GM19043 (cell line): ENCODE measurements around the gene YPEL1.
"Not testable (repeated sequence)": the region's sequence is repeated elsewhere in the genome, so short reads cannot be mapped to it uniquely, and the experiment has no call there.

ENCODE experiments used
- ATAC-seq: cut with Tn5 transposase; IDR thresholded peaks from one replicate; pipeline ENCODE4 v1.9.1; 2021; ENCODE audit warnings: low read depth; ENCODE audit not compliant: unreplicated experiment

Gene YPEL1

DNA sequence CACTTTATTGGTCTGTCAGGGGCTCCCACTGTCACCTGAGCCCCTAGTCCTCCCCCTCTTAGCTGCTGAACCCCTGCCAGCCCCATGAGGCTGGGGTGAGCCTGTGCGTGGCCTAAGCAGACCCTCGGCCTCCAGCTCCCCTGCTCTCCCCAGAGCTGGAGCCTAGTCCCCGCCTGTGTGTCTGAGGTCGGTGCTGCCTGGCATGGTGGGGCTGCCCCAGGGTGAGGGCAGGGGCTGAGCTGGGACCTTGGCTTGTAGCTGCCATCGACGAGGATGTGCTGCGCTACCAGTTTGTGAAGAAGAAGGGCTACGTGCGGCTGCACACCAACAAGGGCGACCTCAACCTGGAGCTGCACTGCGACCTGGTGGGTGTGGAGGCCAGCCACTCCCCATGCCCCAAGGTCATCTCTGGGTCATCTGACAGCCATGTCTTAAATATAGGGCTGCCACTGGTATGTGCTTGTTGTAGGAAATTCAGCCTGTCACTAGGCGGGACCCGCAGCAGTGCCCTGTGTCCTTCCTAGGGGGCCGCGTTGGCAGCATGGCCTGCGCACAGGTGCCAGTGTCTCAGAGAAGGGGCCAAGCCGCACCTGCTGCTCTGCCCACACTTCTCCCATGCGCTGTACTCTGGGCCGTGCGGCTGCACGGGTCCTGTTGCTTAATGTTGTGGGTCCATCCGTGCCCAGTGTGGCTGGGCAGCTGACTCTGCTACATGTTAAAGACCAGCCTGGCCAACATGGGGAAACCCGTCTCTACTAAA lies 48.8 kb downstream of the YPEL1 start:
- ATAC-seq: no peak

DNA sequence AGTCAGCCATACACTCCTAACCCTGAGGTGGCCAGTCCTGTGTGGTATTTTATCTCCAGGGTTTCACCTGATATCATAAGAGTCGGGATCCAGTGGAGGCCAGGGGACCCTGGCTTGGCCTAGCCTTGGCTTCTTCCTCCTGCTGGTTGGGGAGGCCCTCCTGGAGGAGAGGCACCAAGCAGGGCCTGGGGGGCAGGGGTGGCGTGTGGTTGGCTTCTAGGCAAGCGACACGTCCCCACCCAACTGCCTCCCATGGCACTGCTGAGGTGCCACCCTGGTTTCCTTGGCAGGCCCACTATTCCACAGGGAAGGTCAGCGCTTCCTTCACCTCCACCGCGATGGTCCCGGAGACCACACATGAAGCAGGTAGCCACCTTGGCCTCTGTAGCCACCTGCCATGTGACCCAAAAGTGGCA lies 49.4 kb downstream of the YPEL1 start:
- no peak for ATAC-seq

DNA sequence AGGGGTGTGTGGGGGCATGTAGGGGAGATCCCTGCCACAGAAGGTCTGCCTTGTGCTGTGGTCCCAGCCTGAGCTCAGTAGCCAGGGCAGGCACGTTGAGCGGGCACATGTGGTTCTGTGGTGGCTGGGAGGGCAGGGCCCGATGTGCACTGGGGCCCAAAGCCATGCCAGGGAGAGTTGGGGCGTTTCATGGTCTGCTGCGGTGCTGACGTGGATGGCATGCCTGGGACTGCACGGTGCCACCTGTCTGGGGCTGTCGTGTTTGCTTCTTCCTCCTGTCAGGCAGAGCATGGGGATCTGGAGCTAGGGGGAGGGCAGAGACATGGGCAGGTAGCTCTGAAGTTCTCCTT lies 50.5 kb downstream of the YPEL1 start:
- ATAC-seq: no peak

DNA sequence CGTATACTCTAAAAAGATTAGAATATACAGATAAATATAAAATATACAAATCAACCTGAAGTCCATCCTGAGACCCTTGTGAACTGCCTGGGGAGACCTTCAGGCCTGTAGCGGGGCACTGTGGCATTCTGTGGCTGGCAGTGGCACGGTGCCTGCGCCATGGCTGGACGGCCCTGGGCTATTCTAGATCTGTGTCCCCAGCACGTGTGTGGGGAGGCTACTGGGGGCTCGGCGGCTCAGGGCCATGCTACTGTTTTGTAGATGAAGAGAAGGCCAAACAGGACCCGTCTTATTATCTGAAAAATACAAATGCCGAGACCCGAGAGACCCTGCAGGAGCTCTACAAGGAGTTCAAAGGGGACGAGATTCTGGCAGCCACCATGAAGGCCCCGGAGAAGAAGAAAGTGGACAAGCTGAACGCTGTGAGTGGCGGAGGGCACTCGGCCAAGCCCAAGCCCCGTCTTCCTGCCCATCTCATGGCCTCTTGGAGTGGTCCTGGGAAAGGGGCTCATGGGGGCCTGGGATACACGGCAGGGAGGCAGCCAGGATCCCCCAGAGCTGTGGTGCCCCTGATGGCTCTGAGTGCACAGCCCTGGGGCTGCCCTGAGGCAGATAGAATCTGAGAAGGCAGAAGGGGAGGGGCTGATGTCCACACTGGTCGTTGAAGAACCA lies 51.0 kb downstream of the YPEL1 start:
- no peak for ATAC-seq

DNA sequence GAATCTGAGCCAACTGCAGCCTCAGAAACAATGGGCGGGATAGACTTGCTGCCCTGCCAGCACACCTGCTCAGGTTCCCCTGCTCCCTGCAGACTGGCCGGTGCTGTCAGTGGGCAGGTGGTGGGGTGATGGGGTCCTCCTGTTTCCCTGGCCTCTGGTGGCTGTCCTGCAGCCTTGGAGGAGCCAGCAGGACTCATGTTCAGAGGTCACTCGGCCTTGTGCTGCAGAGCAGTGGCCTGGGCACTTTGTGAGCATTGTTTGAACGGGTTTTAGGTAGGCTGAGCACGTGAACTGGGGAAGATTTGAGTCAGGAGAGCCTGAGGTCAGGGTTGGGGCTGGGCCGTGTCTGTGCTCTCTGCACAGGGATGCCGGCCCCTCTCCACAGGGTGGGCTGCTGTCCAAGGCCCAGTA lies 52.2 kb downstream of the YPEL1 start:
- no peak for ATAC-seq

DNA sequence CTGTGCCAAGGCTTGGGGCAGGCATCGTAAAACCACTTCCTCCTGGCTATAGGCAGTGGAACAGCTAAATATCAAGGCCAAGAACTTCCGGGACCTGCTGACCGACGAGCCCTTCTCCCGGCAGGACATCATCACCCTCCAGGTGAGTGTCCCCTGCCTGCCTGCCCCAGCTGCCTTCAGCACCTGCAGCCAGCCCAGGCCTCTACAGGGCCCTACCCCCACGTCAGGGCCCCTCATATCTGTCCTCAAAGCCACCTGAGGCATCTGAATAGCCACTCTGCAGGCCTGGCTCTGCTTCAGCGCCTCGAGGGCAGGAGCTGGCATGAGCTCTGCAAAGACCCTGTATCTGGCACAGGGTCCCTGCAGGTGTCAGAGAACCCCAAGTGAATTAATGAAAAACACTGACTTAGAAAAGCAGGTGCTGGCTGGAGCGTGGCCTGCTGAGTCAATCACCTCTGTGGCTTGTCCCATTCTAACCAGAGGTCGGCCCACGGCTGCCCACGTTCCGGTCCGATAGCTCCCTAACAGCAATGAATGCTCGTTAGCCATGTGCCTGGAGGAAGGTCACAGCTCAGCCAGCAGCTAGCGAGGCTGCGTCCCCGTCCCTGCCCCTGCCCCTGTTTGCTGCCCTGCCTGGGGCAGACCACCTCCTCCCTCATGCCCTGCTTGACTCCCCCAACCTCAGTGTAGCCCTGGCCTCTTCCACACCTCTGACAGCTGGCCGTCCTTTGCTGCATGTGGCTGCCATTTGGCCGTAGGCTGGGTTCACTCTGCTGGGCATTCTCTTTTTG lies 53.0 kb downstream of the YPEL1 start:
- no peak for ATAC-seq

DNA sequence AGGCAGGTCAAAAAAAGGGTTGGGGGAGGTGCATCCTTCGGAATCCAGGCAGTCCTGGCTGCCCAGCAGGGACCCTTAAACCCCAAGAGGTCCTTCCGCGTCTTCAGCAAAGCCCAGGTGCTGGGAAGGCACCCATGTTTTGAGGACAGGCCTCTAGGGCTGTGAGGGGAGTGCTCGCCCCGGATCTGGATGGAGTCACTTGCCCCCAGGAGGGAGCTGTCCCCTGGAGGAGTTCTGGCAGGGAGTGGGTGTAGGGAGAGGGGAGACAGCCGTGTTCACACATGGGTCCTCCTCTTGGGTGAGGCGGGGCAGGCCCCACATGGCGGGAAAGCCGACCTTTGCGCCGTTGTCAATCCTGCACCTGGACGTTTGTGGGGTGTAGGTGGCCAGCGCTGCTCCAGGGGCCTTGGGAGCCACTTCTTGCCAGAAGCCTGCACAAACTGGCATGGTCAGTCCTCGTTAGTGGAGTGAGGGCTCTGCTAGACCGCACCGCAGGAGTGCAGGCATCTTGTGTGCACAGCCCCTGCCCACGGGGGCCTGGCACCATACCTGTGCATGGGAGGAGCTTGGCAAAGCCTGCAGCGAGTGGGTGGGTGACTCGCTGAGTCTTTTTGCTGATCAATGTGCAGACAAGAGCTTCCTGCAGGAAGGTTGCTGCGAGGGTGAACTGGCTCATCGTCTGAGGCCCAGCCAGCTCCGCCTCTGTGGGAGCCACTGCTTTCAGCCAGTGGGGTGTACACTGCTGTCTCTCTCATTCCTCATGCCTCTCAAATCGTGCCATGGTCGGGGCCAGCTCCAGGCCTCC lies 53.8 kb downstream of the YPEL1 start:
- ATAC-seq: no peak

DNA sequence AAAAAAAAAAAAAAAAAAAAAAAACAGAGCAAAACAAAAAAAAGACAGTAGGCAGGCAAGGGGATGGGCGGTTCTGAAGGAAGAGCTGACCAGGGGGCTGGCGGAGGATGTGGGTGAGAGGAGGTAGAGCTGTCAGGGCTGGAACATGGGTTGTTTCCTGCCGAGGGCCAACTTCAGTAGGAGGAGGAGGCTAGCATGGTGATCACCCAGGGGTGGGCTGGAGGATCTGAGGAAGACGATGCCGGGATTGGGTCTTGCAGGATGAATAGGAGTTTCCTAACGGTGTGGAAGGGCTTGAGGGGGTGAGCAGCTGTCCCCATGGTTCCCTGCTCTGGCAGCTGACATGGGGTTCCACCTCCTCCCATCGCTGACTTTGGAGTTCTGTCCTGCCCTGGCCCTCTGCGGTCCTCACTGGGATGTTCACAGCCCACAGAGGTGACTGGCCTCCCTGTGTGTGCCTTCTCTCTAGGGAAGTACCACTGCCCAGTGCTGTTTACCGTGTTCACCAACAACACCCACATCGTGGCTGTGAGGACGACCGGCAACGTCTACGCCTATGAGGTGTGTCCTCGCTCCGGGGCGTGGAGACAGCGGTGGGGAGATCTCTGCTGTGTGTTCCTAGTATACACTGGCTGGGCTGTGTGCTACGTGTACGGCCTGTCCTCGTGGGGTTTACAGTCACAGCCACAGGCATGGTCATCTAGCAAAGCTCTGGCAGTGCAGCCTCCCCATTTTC lies 54.6 kb downstream of the YPEL1 start:
- no peak for ATAC-seq

DNA sequence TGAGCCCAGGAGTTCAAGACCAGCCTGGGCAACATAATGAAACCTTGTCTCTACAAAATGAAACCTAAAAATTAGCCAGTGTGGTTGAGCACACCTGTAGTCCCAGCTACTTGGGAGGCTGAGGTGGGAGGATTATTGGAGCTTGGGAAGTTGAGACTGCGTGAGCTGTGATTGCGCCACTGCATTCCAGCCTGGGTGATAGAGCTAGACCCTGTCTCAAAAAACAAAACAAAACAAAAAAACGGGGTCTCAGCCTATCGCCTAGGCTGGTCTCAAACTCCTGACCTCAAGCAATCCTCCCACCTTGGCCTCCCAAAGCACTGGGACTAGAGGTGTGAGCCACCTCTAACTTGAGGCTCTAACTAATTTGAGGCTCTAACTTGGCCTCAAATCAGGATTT lies 56.2 kb downstream of the YPEL1 start:
- ATAC-seq: no peak

DNA sequence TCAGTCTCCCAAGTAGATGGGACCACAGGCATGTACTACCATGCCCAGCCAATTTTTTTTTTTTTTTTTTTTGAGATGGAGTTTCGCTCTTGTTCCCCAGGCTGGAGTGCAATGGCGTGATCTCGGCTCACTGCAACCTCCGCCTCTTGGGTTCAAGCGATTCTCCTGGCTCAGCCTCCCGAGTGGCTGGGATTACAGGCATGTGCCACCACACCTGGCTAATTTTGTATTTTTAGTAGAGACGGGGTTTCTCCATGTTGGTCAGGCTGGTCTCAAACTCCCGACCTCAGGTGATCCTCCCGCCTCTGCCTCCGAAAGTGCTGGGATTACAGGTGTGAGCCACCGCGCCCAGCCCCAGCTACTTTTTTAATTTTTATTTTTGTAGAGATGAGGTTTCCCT lies 56.8 kb downstream of the YPEL1 start:
- ATAC-seq: not testable (repeated sequence)

DNA sequence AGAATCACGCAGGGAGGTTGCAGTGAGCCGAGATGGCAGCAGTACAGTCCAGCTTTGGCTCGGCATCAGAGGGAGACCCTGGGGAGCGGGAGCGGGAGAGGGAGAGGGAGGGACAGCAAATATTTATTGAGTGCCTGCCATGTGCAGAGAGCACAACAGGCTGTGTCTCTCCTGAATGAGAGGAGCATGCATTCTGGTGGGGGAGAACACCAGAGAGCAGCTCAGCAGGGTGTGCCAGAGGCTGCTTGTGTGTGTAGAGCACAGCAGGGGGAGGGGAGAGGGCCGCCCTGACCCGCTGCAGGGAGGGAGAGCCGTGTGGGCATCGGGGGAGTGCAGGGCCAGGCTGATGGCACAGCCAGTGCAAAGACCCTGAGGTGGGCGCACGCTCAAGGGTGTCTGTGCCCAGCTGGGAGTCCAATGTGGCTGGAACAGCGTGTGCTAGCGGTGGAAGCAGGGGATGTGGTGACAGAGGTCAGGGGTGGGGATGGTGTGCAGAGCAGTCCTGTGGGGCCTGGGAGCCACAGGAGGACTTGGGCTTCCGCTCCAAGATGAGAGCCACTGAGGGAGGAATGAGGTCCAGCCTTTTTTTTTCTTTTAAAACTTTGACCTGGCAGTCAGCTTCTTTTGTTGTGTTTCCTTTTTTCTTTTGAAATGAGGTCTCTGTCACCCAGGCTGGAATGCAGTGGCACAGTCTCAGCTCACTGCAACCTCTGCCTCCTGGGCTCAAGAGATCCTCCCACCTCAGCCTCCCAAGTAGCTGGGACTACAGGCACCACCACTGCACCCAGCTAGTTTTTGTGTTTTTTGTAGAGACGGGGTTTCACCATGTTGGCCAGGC lies 57.8 kb downstream of the YPEL1 start:
- no peak for ATAC-seq

DNA sequence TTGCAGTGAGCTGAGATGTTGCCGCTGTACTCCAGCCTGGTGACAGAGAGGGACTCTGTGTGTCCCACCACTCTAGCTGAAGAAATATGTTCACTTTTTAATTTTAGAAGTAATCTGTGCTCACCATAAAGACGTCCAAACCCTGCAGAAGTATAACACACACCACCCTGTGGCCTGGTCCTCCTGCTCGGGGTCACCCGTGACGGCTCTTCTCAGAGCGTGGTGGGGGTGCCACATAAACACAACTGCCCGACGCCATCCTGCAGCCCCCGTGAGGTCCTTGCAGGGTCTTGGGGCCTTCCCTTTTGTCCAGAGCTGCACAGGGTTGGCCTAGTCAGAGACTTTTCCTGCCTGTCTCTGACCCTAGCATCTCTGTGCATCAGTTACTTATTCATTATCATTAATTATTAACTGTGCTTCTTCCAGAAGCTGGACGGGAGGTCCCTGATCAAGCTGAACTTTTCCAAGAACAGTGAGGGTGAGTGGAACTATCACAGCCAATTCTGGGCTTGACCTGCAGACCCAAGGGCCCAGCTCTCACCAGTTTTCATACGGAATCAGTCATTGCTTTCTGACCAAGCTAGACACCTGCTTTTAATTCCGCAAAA lies 60.9 kb downstream of the YPEL1 start:
- ATAC-seq: no peak

DNA sequence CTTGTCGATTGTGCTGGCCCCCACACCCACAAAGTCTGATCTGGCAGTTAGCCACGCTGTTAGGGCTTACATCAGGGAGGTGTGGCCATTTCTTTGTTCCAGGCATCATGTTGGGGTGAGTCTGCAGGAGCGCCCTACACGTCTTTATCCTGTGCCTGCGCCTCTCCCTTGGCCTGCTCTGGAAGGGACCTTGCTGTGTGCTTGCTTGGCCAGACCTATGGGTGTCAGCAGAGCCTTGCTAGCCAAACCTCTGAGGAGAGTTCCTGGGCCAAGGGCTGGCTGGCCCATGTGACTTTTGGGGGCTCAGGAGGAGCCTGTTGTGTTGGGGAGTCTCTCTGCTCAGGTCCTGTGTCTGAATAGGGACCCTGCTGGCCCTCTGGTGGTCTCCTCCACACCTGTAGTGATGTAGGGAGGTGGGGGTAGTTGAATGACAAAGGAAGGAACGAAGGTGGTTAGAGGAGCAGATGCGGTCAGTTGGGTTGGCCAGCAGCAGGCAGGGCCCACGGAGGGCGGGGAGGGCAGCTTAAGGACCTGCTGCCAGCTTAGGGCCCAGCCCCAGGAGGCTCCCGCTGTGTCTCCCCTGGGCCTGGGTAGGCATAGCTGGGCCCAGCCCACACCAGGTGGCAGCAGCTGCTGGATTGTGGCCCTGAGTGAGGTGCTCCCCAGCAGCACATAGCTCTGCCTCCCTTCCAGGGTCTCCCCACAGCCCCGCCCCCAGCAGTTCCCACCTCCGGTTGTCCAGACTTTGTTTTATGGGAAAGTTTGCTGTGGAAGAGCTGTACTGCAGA lies 61.9 kb downstream of the YPEL1 start:
- ATAC-seq: no peak

DNA sequence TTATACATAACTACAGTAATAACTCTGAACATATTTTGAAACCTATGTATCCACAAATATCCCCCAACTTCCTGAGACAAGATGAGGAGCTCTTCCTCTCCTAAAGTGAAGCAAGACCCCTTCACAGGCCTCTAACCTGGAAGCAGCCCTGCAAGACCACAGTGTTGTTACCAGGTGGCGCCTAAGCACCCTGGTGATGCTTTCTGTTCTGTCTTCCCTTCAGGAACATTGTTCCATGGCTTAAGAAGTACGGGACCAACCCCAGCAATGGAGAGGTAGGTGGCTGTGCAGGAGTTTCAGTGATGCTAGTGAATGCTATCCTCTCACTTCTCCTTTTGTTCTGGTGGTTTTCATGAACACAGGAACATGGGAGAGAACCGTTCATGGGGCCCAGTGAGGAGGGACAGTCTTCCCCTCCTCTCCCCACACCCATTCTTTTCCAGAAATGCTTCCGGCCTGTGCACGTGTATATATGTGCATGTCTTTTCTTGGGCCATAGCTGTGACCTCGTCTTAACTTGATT lies 63.4 kb downstream of the YPEL1 start:
- no peak for ATAC-seq

DNA sequence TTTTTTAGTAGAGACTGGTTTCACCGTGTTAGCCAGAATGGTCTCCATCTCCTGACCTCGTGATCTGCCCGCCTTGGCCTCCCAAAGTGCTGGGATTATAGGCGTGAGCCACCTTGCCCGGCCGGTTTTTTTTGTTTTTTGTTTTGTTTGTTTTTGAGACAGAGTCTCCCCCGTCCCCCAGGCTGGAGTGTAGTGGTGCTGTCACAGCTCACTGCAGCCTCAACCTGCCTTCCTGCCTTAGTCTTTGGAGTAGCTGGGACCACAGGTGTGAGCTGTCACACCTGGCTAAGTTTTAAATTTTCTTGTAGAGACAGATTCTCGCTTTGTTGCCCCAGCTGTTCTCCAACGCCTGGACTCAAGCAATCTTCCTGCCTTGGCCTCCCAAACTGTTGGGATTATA lies 66.6 kb downstream of the YPEL1 start:
- ATAC-seq: no peak

DNA sequence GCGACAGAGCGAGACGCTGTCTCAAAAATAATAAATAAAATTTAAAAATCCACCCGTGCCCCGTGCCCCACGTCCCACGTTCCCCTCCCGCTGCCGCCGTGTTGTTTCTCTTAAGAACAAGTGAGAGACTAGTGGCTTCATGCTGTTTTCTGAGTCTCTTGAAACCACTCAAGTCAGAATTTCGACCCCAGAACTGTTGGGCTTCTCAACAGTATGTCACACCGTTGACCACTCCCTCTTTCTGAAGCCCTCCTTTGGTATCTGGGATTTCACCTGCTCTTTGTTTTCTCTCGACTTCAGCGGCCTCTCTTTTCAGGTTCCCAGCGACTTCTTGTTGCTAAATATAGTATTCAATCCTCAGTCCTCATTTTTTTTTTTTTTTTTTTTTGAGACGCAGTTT lies 68.8 kb downstream of the YPEL1 start:
- no peak for ATAC-seq

DNA sequence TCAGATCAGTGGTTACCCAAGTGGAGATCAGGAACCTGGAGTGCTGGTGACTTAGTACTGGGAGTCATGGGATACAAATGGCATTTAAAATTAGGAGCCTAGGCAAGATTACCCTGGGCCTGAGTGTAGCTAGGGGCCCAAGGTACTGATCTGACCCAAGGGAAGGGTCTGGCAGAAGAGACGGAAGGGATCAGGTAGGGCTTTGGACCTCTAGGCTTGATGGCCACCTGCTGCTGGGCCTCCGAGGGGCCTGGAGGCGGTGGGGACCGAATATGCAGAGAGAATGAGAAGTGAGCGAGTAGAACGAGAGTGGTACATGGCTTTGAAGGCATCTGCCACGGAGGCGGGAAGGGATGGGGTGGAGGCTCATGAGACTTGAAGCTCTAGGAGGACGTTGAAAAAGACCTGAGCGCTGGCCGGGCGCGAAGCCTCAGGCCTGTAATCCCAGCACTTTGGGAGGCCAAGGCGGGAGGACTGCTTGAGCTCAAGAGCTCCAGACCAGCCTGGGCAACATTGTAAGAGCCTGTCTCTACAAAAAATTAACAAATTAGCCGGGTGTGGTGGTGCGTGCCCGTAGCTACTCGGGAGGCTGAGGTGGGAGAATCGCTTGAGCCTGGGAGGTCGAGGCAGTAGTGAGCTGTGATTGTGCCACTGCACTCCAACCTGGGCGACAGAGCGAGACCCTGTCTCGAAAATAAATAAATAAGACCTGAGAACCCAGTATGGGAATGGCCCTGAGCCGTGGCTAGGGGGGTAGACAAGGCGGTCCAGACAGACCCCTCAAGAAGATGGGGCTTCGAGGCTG lies 70.3 kb downstream of the YPEL1 start:
- ATAC-seq: no peak
